Activated CD8-positive, alpha-beta memory T cell treated with anti-CD3 and anti-CD28 coated beads, Interleukin-2, amount 50 U/mL, for 1 hour (primary cell): ENCODE results near the gene CAPN10.
A peak's percentile ranks its signal among the peaks of the same experiment; 100 is the strongest.
"Not testable (repeated sequence)": the region's sequence is repeated elsewhere in the genome, so short reads cannot be mapped to it uniquely, and the experiment has no call there.

ENCODE experiments used
- DNase-seq: peaks from one replicate; pipeline ENCODE4 v3.0.0-alpha.2; 2020; ENCODE audit errors: extremely low read depth

CAPN10 gene

GRCh38 chr2:240563231-240563630 lies 23.3 kb upstream of the CAPN10 start:
- not testable (repeated sequence) for DNase-seq

- DNase-seq: no peak
Measured at GRCh38 chr2:240563951-240564560, 22.5 kb upstream of the CAPN10 start.

- no peak for DNase-seq
Measured at GRCh38 chr2:240564561-240565332, 21.8 kb upstream of the CAPN10 start.

- DNase-seq: peak; percentile 89
Measured at GRCh38 chr2:240565333-240566202, 21.0 kb upstream of the CAPN10 start.

- DNase-seq: peak; percentile 87
Measured at GRCh38 chr2:240566203-240567136, 20.1 kb upstream of the CAPN10 start.

GRCh38 chr2:240567137-240567871 lies 19.2 kb upstream of the CAPN10 start:
- no peak for DNase-seq

- no peak for DNase-seq
Measured at GRCh38 chr2:240567872-240568677, 18.5 kb upstream of the CAPN10 start, which contains the start of gene RNPEPL1. RNPEPL1 (plus strand) TSS chr2:240568484; CDS start chr2:240568587, 103 bp downstream.

- DNase-seq: no peak
Measured at GRCh38 chr2:240568678-240569522, 17.6 kb upstream of the CAPN10 start.

- no peak for DNase-seq
Measured at GRCh38 chr2:240569523-240569997, 17.0 kb upstream of the CAPN10 start.

GRCh38 chr2:240569998-240570530 lies 16.5 kb upstream of the CAPN10 start:
- no peak for DNase-seq

- DNase-seq: no peak
Measured at GRCh38 chr2:240570531-240571313, 15.8 kb upstream of the CAPN10 start.

- DNase-seq: no peak
Measured at GRCh38 chr2:240571314-240571973, 15.1 kb upstream of the CAPN10 start.

- no peak for DNase-seq
Measured at GRCh38 chr2:240572141-240573031, 14.1 kb upstream of the CAPN10 start.

- no peak for DNase-seq
Measured at GRCh38 chr2:240573071-240573515, 13.4 kb upstream of the CAPN10 start.

GRCh38 chr2:240573516-240574385 lies 12.8 kb upstream of the CAPN10 start:
- DNase-seq: no peak
